Cardiac muscle cell (in vitro differentiated cells and primary cell): ENCODE data around the gene HK1. TPM values are rescaled to one million over a fixed set of nuclear protein-coding genes. Genes with fewer than 3 reads are reported as not detected.

Experiments used
- DNase-seq, 2 donors: peaks; one replicate each; pipeline versions ENCODE4 v3.0.0 to v3.0.0-alpha.2; 2010 to 2017; ENCODE audit warnings: low read depth in 1 of 2, low spot score in 1 of 2
- H3K27ac ChIP-seq: fragments of 200-600 bp; sonication (generic); 2 replicates; pipeline ENCODE4 v1.5.1; 2016
- H3K27me3 ChIP-seq: fragments of 200-600 bp; sonication (generic); 2 replicates; pipeline ENCODE4 v1.6.0; 2016; ENCODE audit warnings: control low read depth
- H3K36me3 ChIP-seq: fragments of 200-600 bp; sonication (generic); 2 replicates; pipeline ENCODE4 v1.5.1; 2016; ENCODE audit warnings: control low read depth
- H3K4me1 ChIP-seq: fragments of 200-600 bp; sonication (generic); 2 replicates; pipeline ENCODE4 v1.8.1; 2017; ENCODE audit warnings: low read depth, mild to moderate bottlenecking, mixed run types
- H3K4me3 ChIP-seq: fragments of 200-600 bp; sonication (generic); 2 replicates; pipeline ENCODE4 v1.5.1; 2016; ENCODE audit warnings: mild to moderate bottlenecking
- H3K9me3 ChIP-seq: fragments of 200-600 bp; sonication (generic); 2 replicates; pipeline ENCODE4 v1.5.1; 2017; ENCODE audit warnings: low read depth, mild to moderate bottlenecking, control low read depth
- CTCF ChIP-seq: IDR thresholded peaks from 2 replicates; pipeline ENCODE4 v1.5.1; 2012; ENCODE audit warnings: low read depth, mild to moderate bottlenecking, low read length
- polyA plus RNA-seq: library from polyadenylated mRNA; unstranded; fragments of >200 nt; fragmentation: Nextera tagmentation; extraction: Ambion mirVana; gene quantifications from 2 replicates; pipeline ENCODE4 v1.2.1, GENCODE V29; 2016
- total RNA-seq: library from RNA; depleted of rRNA; stranded (reverse); fragments of >200 nt; gene quantifications from 2 replicates; pipeline ENCODE4 v1.2.3, GENCODE V29; 2016

HK1 gene
- total and polyA plus RNA-seq, 2 experiments from 2014 or later: 324 to 347 TPM

GRCh38 chr10:69348816-69349541 is 70.7 kb downstream of the HK1 start:
- no peak for TF ChIP-seq CTCF
- H3K9me3 ChIP-seq: no peaks in the 10 kb centered on the region
- H3K4me1 ChIP-seq: no peaks in the 10 kb centered on the region
- peaks cover 11% of the 10 kb centered on the region for H3K36me3 ChIP-seq
- peak in 1 of 2 donors; percentile 90 for DNase-seq
- peak overlapping the region; percentile 38 for H3K27ac ChIP-seq
- no peak overlapping the region for H3K4me3 ChIP-seq
- no peaks in the 10 kb centered on the region for H3K27me3 ChIP-seq

- no peak for TF ChIP-seq CTCF
- Histone ChIP-seq H3K27me3 (no peaks in the 10 kb centered on the region), H3K36me3 (peaks cover 8% of the 10 kb centered on the region), H3K4me1 (no peaks in the 10 kb centered on the region), H3K4me3 (no peak overlapping the region), H3K27ac (peak overlapping the region; percentile 38), H3K9me3 (no peaks in the 10 kb centered on the region)
- DNase-seq: no peak
Observed at GRCh38 chr10:69349542-69349888, 71.2 kb downstream of the HK1 start.

- no peak overlapping the region for H3K27ac ChIP-seq
- no peak overlapping the region for H3K4me3 ChIP-seq
- no peak for TF ChIP-seq CTCF
- no peaks in the 10 kb centered on the region for H3K27me3 ChIP-seq
- H3K9me3 ChIP-seq: no peaks in the 10 kb centered on the region
- H3K36me3 ChIP-seq: peaks cover 8% of the 10 kb centered on the region
- H3K4me1 ChIP-seq: no peaks in the 10 kb centered on the region
- DNase-seq: no peak
Observed at GRCh38 chr10:69351589-69351988, 73.3 kb downstream of the HK1 start.

- peaks cover 11% of the 10 kb centered on the region for H3K36me3 ChIP-seq
- peak in 1 of 2 donors; percentile 80 for DNase-seq
- no peaks in the 10 kb centered on the region for H3K27me3 ChIP-seq
- H3K9me3 ChIP-seq: no peaks in the 10 kb centered on the region
- H3K4me1 ChIP-seq: no peaks in the 10 kb centered on the region
- H3K4me3 ChIP-seq: no peak overlapping the region
- TF ChIP-seq CTCF: no peak
- no peak overlapping the region for H3K27ac ChIP-seq
Observed at GRCh38 chr10:69352569-69353264, 74.4 kb downstream of the HK1 start.

GRCh38 chr10:69353977-69354635 is 75.8 kb downstream of the HK1 start:
- DNase-seq: no peak
- H3K4me3 ChIP-seq: no peak overlapping the region
- TF ChIP-seq CTCF: no peak
- H3K4me1 ChIP-seq: peaks cover 5% of the 10 kb centered on the region
- no peak overlapping the region for H3K27ac ChIP-seq
- H3K27me3 ChIP-seq: no peaks in the 10 kb centered on the region
- H3K9me3 ChIP-seq: no peaks in the 10 kb centered on the region
- H3K36me3 ChIP-seq: peaks cover 11% of the 10 kb centered on the region
